HEK293 (cell line): ENCODE results near the gene CYRIA.

ENCODE experiments used
- CTCF ChIA-PET: fragments of 350-600 bp; formaldehyde crosslinking; extraction: SDS; loops from one replicate; lab custom pipeline; 2021; ENCODE audit warnings: antibody characterized with exemption; lab: Yijun Ruan, JAX
- POLR2A ChIA-PET: fragments of 300-600 bp; formaldehyde crosslinking; extraction: SDS; loops from one replicate; lab custom pipeline; 2020; ENCODE audit warnings: antibody characterized with exemption, inconsistent platforms; lab: Yijun Ruan, JAX
- H3K27ac ChIP-seq: fragments of 200-500 bp; sonication (Bioruptor generic); 2 replicates; pipeline ENCODE4 v1.5.1; 2014; ENCODE audit warnings: low read depth, low read length, control low read depth, inconsistent platforms; ENCODE audit errors: extremely low read depth
- H3K36me3 ChIP-seq, 2 experiments: fragments of 200-500 bp in 1 of 2; sonication (Bioruptor generic) in 1 of 2; 1 replicate in 1 of 2; 2 replicates in 1 of 2; pipeline ENCODE4 v1.5.1; 2014 to 2017; ENCODE audit warnings: inconsistent platforms in 2 of 2, low read length in 2 of 2; ENCODE audit not compliant: control insufficient read depth in 2 of 2, insufficient read depth in 1 of 2
- H3K4me1 ChIP-seq: fragments of 200-500 bp; sonication (Bioruptor generic); 2 replicates; pipeline ENCODE4 v1.5.1; 2014; ENCODE audit warnings: mild to moderate bottlenecking, low read length, inconsistent platforms; ENCODE audit not compliant: control insufficient read depth, insufficient read depth
- H3K4me3 ChIP-seq: 2 replicates; pipeline ENCODE4 v1.5.1; 2011; ENCODE audit warnings: low read depth, mild to moderate bottlenecking, control low read depth, low read length, moderate library complexity
- H3K9me3 ChIP-seq: fragments of 200-500 bp; sonication (Bioruptor generic); 2 replicates; pipeline ENCODE4 v1.5.1; 2014; ENCODE audit warnings: low read depth, low read length, inconsistent platforms; ENCODE audit not compliant: control insufficient read depth, insufficient read depth
- INSM2 ChIP-seq: fragments of 450-650 bp; formaldehyde crosslinking; IDR thresholded peaks from 2 replicates; pipeline ENCODE4 v1.5.1; 2016; ENCODE audit warnings: missing biosample characterization, missing genetic modification characterization
- KLF16 ChIP-seq: fragments of 450-650 bp; formaldehyde crosslinking; IDR thresholded peaks from 2 replicates; pipeline ENCODE4 v1.5.1; 2017; ENCODE audit warnings: missing biosample characterization, missing genetic modification characterization
- KLF8 ChIP-seq: fragments of 450-650 bp; formaldehyde crosslinking; IDR thresholded peaks from 2 replicates; pipeline ENCODE4 v1.5.1; 2016; ENCODE audit warnings: missing biosample characterization, missing genetic modification characterization
- MZF1 ChIP-seq: fragments of 450-650 bp; formaldehyde crosslinking; IDR thresholded peaks from 2 replicates; pipeline ENCODE4 v1.5.1; 2017; ENCODE audit warnings: missing biosample characterization, missing genetic modification characterization, borderline replicate concordance
- PATZ1 ChIP-seq: fragments of 450-650 bp; formaldehyde crosslinking; IDR thresholded peaks from 2 replicates; pipeline ENCODE4 v1.5.1; 2016; ENCODE audit warnings: missing biosample characterization, missing genetic modification characterization
- SETDB1 ChIP-seq: IDR thresholded peaks from one replicate; pipeline ENCODE4 v1.6.1; 2017; ENCODE audit warnings: mild to moderate bottlenecking, low read length, moderate library complexity, mixed read lengths; ENCODE audit not compliant: insufficient read length
- SP2 ChIP-seq: fragments of 450-650 bp; formaldehyde crosslinking; IDR thresholded peaks from 2 replicates; pipeline ENCODE4 v1.5.1; 2016; ENCODE audit warnings: missing biosample characterization, missing genetic modification characterization
- SP3 ChIP-seq: fragments of 450-650 bp; formaldehyde crosslinking; IDR thresholded peaks from 2 replicates; pipeline ENCODE4 v1.5.1; 2016; ENCODE audit warnings: missing biosample characterization, missing genetic modification characterization
- YY1 ChIP-seq: fragments of 450-650 bp; formaldehyde crosslinking; IDR thresholded peaks from 2 replicates; pipeline ENCODE4 v1.5.1; 2018; ENCODE audit warnings: missing biosample characterization, missing genetic modification characterization
- ZBTB44 ChIP-seq: fragments of 450-650 bp; IDR thresholded peaks from 2 replicates; pipeline ENCODE4 v1.5.1; 2018; ENCODE audit warnings: missing biosample characterization, mild to moderate bottlenecking, missing genetic modification characterization
- ZNF114 ChIP-seq: fragments of 450-650 bp; formaldehyde crosslinking; IDR thresholded peaks from 2 replicates; pipeline ENCODE4 v1.5.0; 2017; ENCODE audit warnings: missing biosample characterization, missing genetic modification characterization
- ZNF146 ChIP-seq: fragments of 450-650 bp; formaldehyde crosslinking; IDR thresholded peaks from 2 replicates; pipeline ENCODE4 v1.5.1; 2016; ENCODE audit warnings: missing biosample characterization, missing genetic modification characterization
- ZNF169 ChIP-seq: fragments of 450-650 bp; formaldehyde crosslinking; IDR thresholded peaks from 2 replicates; pipeline ENCODE4 v1.5.1; 2016; ENCODE audit warnings: missing biosample characterization, missing genetic modification characterization
- ZNF174 ChIP-seq: fragments of 450-650 bp; formaldehyde crosslinking; IDR thresholded peaks from 2 replicates; pipeline ENCODE4 v1.5.0; 2017; ENCODE audit warnings: missing biosample characterization, mild to moderate bottlenecking, missing genetic modification characterization
- ZNF18 ChIP-seq: fragments of 450-650 bp; formaldehyde crosslinking; IDR thresholded peaks from 2 replicates; pipeline ENCODE4 v1.5.1; 2016; ENCODE audit warnings: missing biosample characterization, missing genetic modification characterization
- ZNF211 ChIP-seq: fragments of 450-650 bp; formaldehyde crosslinking; IDR thresholded peaks from 2 replicates; pipeline ENCODE4 v1.5.1; 2016; ENCODE audit warnings: low read depth, missing biosample characterization, missing genetic modification characterization
- ZNF266 ChIP-seq: fragments of 450-650 bp; formaldehyde crosslinking; IDR thresholded peaks from 2 replicates; pipeline ENCODE4 v1.5.1; 2016; ENCODE audit warnings: missing biosample characterization, missing genetic modification characterization, low read depth
- ZNF362 ChIP-seq: fragments of 450-650 bp; formaldehyde crosslinking; IDR thresholded peaks from 2 replicates; pipeline ENCODE4 v1.5.1; 2016; ENCODE audit warnings: missing biosample characterization, missing genetic modification characterization
- ZNF473 ChIP-seq: fragments of 450-650 bp; formaldehyde crosslinking; IDR thresholded peaks from 2 replicates; pipeline ENCODE4 v1.5.1; 2017; ENCODE audit warnings: missing biosample characterization, missing genetic modification characterization
- ZNF48 ChIP-seq: fragments of 450-650 bp; formaldehyde crosslinking; IDR thresholded peaks from 2 replicates; pipeline ENCODE4 v1.5.1; 2016; ENCODE audit warnings: missing biosample characterization, missing genetic modification characterization
- ZNF501 ChIP-seq: fragments of 450-650 bp; formaldehyde crosslinking; IDR thresholded peaks from 2 replicates; pipeline ENCODE4 v1.5.1; 2016; ENCODE audit warnings: missing biosample characterization, missing genetic modification characterization
- ZNF514 ChIP-seq: fragments of 450-650 bp; formaldehyde crosslinking; IDR thresholded peaks from 2 replicates; pipeline ENCODE4 v1.5.1; 2016; ENCODE audit warnings: missing biosample characterization, missing genetic modification characterization
- ZNF544 ChIP-seq: fragments of 450-650 bp; formaldehyde crosslinking; IDR thresholded peaks from 2 replicates; pipeline ENCODE4 v1.5.0; 2017; ENCODE audit warnings: missing biosample characterization, missing genetic modification characterization
- ZNF585B ChIP-seq: fragments of 450-650 bp; formaldehyde crosslinking; IDR thresholded peaks from 2 replicates; pipeline ENCODE4 v1.5.1; 2016; ENCODE audit warnings: missing biosample characterization, missing genetic modification characterization
- ZNF626 ChIP-seq: fragments of 450-650 bp; sonication (Bioruptor Pico); formaldehyde crosslinking; IDR thresholded peaks from 2 replicates; pipeline ENCODE4 v1.5.1; 2018; ENCODE audit warnings: missing biosample characterization, missing genetic modification characterization, inconsistent platforms
- ZNF701 ChIP-seq: fragments of 450-650 bp; formaldehyde crosslinking; IDR thresholded peaks from 2 replicates; pipeline ENCODE4 v1.5.1; 2016; ENCODE audit warnings: missing biosample characterization, missing genetic modification characterization
- ZNF707 ChIP-seq: fragments of 450-650 bp; formaldehyde crosslinking; IDR thresholded peaks from 2 replicates; pipeline ENCODE4 v1.5.1; 2016; ENCODE audit warnings: missing biosample characterization, missing genetic modification characterization
- ZNF76 ChIP-seq: fragments of 450-650 bp; formaldehyde crosslinking; IDR thresholded peaks from 2 replicates; pipeline ENCODE4; 2016; ENCODE audit warnings: low read depth, missing biosample characterization, missing genetic modification characterization, borderline replicate concordance
- ZNF777 ChIP-seq: fragments of 450-650 bp; formaldehyde crosslinking; IDR thresholded peaks from 2 replicates; pipeline ENCODE4 v1.5.1; 2017; ENCODE audit warnings: missing biosample characterization, missing genetic modification characterization, borderline replicate concordance
- ZNF791 ChIP-seq: fragments of 450-650 bp; formaldehyde crosslinking; IDR thresholded peaks from 2 replicates; pipeline ENCODE4 v1.5.1; 2016; ENCODE audit warnings: missing biosample characterization, missing genetic modification characterization

Gene CYRIA

GRCh38 chr2:16640867-16641266, 24.8 kb downstream of the CYRIA start:
- Histone ChIP-seq H3K4me1 (no peaks in the 10 kb centered on the region), H3K36me3 (peaks cover 0 to 2% of the 10 kb centered on the region in 2 experiments; a peak in 1 of 3 replicates), H3K4me3 (no peak overlapping the region), H3K27ac (no peak overlapping the region), H3K9me3 (no peaks in the 10 kb centered on the region)
- ChIA-PET POLR2A (no interaction called here), CTCF (no interaction called here)
- TF ChIP-seq YY1 (tag by site-specific recombination) = no peak
- no peak for TF ChIP-seq ZNF76 (tag by site-specific recombination)
- no peak for TF ChIP-seq KLF16 (tag by site-specific recombination)
- TF ChIP-seq ZNF114 (tag by site-specific recombination) = no peak
- no peak for TF ChIP-seq ZNF501 (tag by site-specific recombination)
- TF ChIP-seq PATZ1 (tag by site-specific recombination) = no peak
- no peak for TF ChIP-seq ZNF514
- no peak for TF ChIP-seq ZNF174 (tag by site-specific recombination)
- no peak for TF ChIP-seq ZNF791 (tag by site-specific recombination)
- TF ChIP-seq ZNF211 (tag by site-specific recombination) = no peak
- no peak for TF ChIP-seq ZNF146
- no peak for TF ChIP-seq MZF1 (tag by site-specific recombination)
- no peak for TF ChIP-seq ZNF544 (tag by site-specific recombination)
- no peak for TF ChIP-seq SETDB1
- no peak for TF ChIP-seq ZNF707 (tag by site-specific recombination)

- H3K36me3 ChIP-seq = peaks cover 0 to 2% of the 10 kb centered on the region in 2 experiments; a peak in 1 of 3 replicates
- H3K27ac ChIP-seq = no peak overlapping the region
- no peaks in the 10 kb centered on the region for H3K4me1 ChIP-seq
- no peak overlapping the region for H3K4me3 ChIP-seq
- CTCF ChIA-PET = interaction anchor here (0.7 to 0.8 kb wide), 2 partner anchors 32 to 651 kb away, joined by 3 to 4 read pairs; no protein-coding TSS in a partner anchor
- POLR2A ChIA-PET = no interaction called here
- no peaks in the 10 kb centered on the region for H3K9me3 ChIP-seq
- TF ChIP-seq ZNF18 (tag by site-specific recombination) = no peak
- TF ChIP-seq ZNF701 (tag by site-specific recombination) = no peak
- TF ChIP-seq ZNF626 = no peak
- no peak for TF ChIP-seq INSM2 (tag by site-specific recombination)
- no peak for TF ChIP-seq ZBTB44 (tag by site-specific recombination)
- no peak for TF ChIP-seq ZNF169 (tag by site-specific recombination)
- no peak for TF ChIP-seq ZNF777 (tag by site-specific recombination)
- no peak for TF ChIP-seq ZNF473
- no peak for TF ChIP-seq SP2
- TF ChIP-seq KLF8 (tag by site-specific recombination) = no peak
- TF ChIP-seq ZNF362 (tag by site-specific recombination) = no peak
- no peak for TF ChIP-seq ZNF48 (tag by site-specific recombination)
- no peak for TF ChIP-seq ZNF585B (tag by site-specific recombination)
- no peak for TF ChIP-seq ZNF266 (tag by site-specific recombination)
- no peak for TF ChIP-seq SP3 (tag by site-specific recombination)
Measured at GRCh38 chr2:16640001-16640700, 25.5 kb downstream of the CYRIA start.
